ENCODE results near the gene ATP10D. TPM values are rescaled to one million over a fixed set of nuclear protein-coding genes. Genes with fewer than 3 reads are reported as not detected.

The ATP10D gene
- total RNA-seq, 1 donor = 50.0 TPM

- TF ChIP-seq, protein P1, sequence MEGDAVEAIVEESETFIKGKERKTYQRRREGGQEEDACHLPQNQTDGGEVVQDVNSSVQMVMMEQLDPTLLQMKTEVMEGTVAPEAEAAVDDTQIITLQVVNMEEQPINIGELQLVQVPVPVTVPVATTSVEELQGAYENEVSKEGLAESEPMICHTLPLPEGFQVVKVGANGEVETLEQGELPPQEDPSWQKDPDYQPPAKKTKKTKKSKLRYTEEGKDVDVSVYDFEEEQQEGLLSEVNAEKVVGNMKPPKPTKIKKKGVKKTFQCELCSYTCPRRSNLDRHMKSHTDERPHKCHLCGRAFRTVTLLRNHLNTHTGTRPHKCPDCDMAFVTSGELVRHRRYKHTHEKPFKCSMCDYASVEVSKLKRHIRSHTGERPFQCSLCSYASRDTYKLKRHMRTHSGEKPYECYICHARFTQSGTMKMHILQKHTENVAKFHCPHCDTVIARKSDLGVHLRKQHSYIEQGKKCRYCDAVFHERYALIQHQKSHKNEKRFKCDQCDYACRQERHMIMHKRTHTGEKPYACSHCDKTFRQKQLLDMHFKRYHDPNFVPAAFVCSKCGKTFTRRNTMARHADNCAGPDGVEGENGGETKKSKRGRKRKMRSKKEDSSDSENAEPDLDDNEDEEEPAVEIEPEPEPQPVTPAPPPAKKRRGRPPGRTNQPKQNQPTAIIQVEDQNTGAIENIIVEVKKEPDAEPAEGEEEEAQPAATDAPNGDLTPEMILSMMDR (IDR thresholded peaks at IDR 0.05; ENCODE audit: insufficient read depth, low read length) = no peak
- H3K4me3 ChIP-seq (ENCODE audit: low read depth, low read length) = no peak overlapping the region
These were observed 11.8 kb upstream of the ATP10D start for GRCh38 chr4:47473141-47473750.

GRCh38 chr4:47474799-47475198 is 10.3 kb upstream of the ATP10D start:
- TF ChIP-seq, protein P1 (IDR thresholded peaks at IDR 0.05; ENCODE audit: insufficient read depth, low read length) = no peak
- no peak for DNase-seq (ENCODE audit: low read depth)

More at GRCh38 chr4:47473141-47473750, 11.8 kb upstream of the ATP10D start:
- no peak for DNase-seq (ENCODE audit: low read depth)

GRCh38 chr4:47475411-47475810 is 9.7 kb upstream of the ATP10D start:
- DNase-seq (ENCODE audit: low read depth) = no peak
- TF ChIP-seq, protein P1 (IDR thresholded peaks at IDR 0.05; ENCODE audit: insufficient read depth, low read length) = no peak
- H3K4me3 ChIP-seq (ENCODE audit: low read depth, low read length) = no peak overlapping the region

More at GRCh38 chr4:47474799-47475198, 10.3 kb upstream of the ATP10D start:
- no peak overlapping the region for H3K4me3 ChIP-seq (ENCODE audit: low read depth, low read length)

DNA sequence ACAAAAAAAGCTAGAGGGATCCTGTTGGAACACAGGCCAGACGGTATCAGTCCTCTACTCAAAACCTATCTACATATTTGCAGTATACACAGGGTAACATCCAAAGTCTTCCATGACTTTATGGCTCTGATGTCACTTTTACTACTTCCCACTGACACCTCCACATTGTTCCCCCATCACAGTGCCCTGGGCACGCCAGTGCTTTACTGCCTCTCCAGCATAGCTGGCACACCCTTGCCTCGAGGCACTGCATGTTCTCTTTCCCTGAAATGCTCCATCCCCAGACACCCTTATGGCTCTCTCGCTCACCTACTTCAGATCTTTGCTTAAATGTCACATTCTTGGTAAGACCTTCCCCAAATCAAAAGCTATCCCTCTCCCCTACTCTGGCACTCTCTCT is 6.3 kb upstream of the ATP10D start:
- DNase-seq (ENCODE audit: low read depth) = no peak
- H3K4me3 ChIP-seq (ENCODE audit: low read depth, low read length) = no peak overlapping the region
- TF ChIP-seq, protein P1 (IDR thresholded peaks at IDR 0.05; ENCODE audit: insufficient read depth, low read length) = no peak

DNA sequence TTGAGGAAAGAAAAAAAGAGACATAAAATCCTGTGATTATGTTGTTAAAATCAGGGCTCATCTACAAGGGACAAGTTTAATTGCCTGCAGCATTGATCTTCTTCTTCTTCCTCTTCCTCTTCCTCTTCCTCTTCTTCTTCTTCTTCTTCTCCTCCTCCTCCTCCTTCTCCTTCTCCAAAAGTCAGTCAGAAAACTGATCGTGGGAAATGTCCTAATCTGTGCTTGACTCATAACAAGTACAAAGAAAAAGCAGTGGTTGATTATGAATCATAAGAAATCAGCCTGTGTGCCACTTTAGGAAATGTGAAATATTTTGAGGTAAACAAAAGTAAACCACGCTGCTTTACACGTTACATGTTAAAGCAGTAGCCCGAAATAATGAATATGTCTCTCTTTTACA is 2.7 kb upstream of the ATP10D start:
- TF ChIP-seq, protein P1 (IDR thresholded peaks at IDR 0.05; ENCODE audit: insufficient read depth, low read length) = no peak
- DNase-seq (ENCODE audit: low read depth) = peak; percentile 61
- no peak overlapping the region for H3K4me3 ChIP-seq (ENCODE audit: low read depth, low read length)

DNA sequence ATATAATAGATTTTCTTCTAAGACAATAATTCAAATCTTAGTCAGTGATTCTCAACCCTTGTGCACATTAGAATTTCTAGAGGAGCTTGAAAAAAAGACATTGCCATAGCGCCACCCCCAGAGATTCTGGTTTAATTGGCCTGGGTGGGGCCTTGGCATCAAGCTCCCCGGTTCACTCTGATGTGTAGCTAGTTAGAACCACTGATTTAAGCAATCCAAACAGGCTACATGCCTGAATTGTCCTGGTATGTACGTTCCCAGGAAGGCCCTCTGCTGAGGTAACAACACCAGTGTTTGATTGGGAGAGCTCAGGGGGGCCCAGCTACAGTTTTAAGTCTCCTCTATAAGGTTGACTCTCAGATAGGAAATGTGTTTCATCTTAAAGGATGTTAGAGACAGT is 1.3 kb upstream of the ATP10D start:
- DNase-seq (ENCODE audit: low read depth) = peak; percentile 38
- TF ChIP-seq, protein P1 (IDR thresholded peaks at IDR 0.05; ENCODE audit: insufficient read depth, low read length) = no peak
- no peak overlapping the region for H3K4me3 ChIP-seq (ENCODE audit: low read depth, low read length)

DNA sequence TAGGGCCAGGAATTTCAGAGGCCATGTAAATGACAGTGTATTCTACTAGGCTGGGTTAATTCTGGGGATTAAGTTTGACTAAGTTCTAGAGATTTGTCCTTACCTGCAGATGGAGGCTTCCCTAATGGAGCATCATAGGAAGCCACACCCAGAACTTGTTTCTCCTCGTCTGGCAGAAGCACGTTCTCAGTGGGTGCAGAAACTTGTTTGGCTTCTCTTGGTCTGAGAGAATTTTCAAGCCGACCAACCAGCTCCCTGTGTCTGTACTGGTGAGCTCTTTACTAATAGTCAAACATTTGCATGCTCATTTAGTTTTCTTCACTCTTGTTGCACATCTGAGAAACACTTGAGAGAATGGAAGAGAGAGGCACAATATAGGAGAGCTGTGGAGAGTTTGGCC is 907 bp upstream of the ATP10D start:
- H3K4me3 ChIP-seq (ENCODE audit: low read depth, low read length) = no peak overlapping the region
- DNase-seq (ENCODE audit: low read depth) = no peak
- TF ChIP-seq, protein P1 (IDR thresholded peaks at IDR 0.05; ENCODE audit: insufficient read depth, low read length) = no peak

Measured in fibroblast of the aortic adventitia (primary cell).